Neuronal stem cell (in vitro differentiated cells): Measurements from ENCODE around the gene RBL2.

ENCODE experiments used
- DNase-seq: peaks from one replicate; pipeline ENCODE4 v3.0.0-alpha.2; 2013; ENCODE audit warnings: low spot score
- H2AFZ ChIP-seq: one replicate; pipeline ENCODE4 v1.6.1; 2013; ENCODE audit warnings: mild to moderate bottlenecking, low read length, inconsistent platforms
- H2AK5ac ChIP-seq: 2 replicates; pipeline ENCODE4 v1.6.1; 2013; ENCODE audit warnings: low read depth, mild to moderate bottlenecking, inconsistent platforms, low read length, moderate library complexity, mixed read lengths
- H2BK120ac ChIP-seq: 2 replicates; pipeline ENCODE4 v1.6.1; 2013; ENCODE audit warnings: low read depth, mild to moderate bottlenecking, inconsistent platforms, low read length, moderate library complexity, mixed read lengths
- H2BK12ac ChIP-seq: one replicate; pipeline ENCODE4 v1.6.1; 2013; ENCODE audit warnings: low read length, inconsistent platforms
- H2BK15ac ChIP-seq: 2 replicates; pipeline ENCODE4 v1.6.1; 2013; ENCODE audit warnings: mild to moderate bottlenecking, low read length, inconsistent platforms, mixed read lengths
- H2BK5ac ChIP-seq: one replicate; pipeline ENCODE4 v1.6.1; 2013; ENCODE audit warnings: inconsistent platforms, mild to moderate bottlenecking, low read length, moderate library complexity
- H3K14ac ChIP-seq: one replicate; pipeline ENCODE4 v1.6.1; 2013; ENCODE audit warnings: low read length, inconsistent platforms
- H3K18ac ChIP-seq: 2 replicates; pipeline ENCODE4 v1.6.1; 2013; ENCODE audit warnings: low read length, inconsistent platforms
- H3K23ac ChIP-seq: 2 replicates; pipeline ENCODE4 v1.6.1; 2013; ENCODE audit warnings: low read depth, mild to moderate bottlenecking, mixed read lengths, low read length, inconsistent platforms; ENCODE audit not compliant: poor library complexity
- H3K27ac ChIP-seq: replicated peaks from 3 replicates; pipeline ENCODE4 v1.5.1; 2013; ENCODE audit warnings: low read length, inconsistent platforms
- H3K27me3 ChIP-seq, 3 experiments: 2 replicates each; pipeline ENCODE4 v1.6.1; 2013; ENCODE audit warnings: low read length in 3 of 3, mild to moderate bottlenecking in 2 of 3, inconsistent platforms in 1 of 3, low read depth in 1 of 3, mixed read lengths in 1 of 3, moderate library complexity in 1 of 3; ENCODE audit not compliant: control insufficient read depth in 3 of 3, insufficient read depth in 3 of 3
- H3K36me3 ChIP-seq, 2 donors: replicated peaks in 1 of 2; 2 replicates each; pipeline ENCODE4 v1.6.1; 2013; ENCODE audit warnings: low read length in 2 of 2; ENCODE audit not compliant: control insufficient read depth in 2 of 2, insufficient read depth in 2 of 2
- H3K4ac ChIP-seq: 2 replicates; pipeline ENCODE4 v1.6.1; 2013; ENCODE audit warnings: inconsistent platforms, mild to moderate bottlenecking, low read length, moderate library complexity
- H3K4me1 ChIP-seq, 2 donors: 1 replicate in 1 of 2; 2 replicates in 1 of 2; pipeline ENCODE4 v1.6.1; 2013; ENCODE audit warnings: low read length in 2 of 2, low read depth in 1 of 2; ENCODE audit not compliant: control insufficient read depth in 2 of 2, insufficient read depth in 1 of 2
- H3K4me2 ChIP-seq: one replicate; pipeline ENCODE4 v1.6.1; 2013; ENCODE audit warnings: mild to moderate bottlenecking, low read length, inconsistent platforms; ENCODE audit not compliant: insufficient read depth, poor library complexity, severe bottlenecking
- H3K4me3 ChIP-seq, 2 donors: 2 replicates each; pipeline ENCODE4 v1.5.1; 2013; ENCODE audit warnings: low read length in 2 of 2, mild to moderate bottlenecking in 2 of 2, inconsistent platforms in 1 of 2, moderate library complexity in 1 of 2
- H3K79me1 ChIP-seq: one replicate; pipeline ENCODE4 v1.6.1; 2013; ENCODE audit warnings: low read depth, mild to moderate bottlenecking, inconsistent platforms, low read length, moderate library complexity
- H3K9ac ChIP-seq: one replicate; pipeline ENCODE4 v1.6.1; 2013; ENCODE audit warnings: mild to moderate bottlenecking, low read depth, low read length, inconsistent platforms; ENCODE audit not compliant: poor library complexity
- H3K9me3 ChIP-seq, 2 donors: replicated peaks in 1 of 2; 2 replicates each; pipeline versions ENCODE3 to v1.6.1; 2013; ENCODE audit warnings: low read length in 2 of 2, mild to moderate bottlenecking in 2 of 2, inconsistent platforms in 1 of 2, low read depth in 1 of 2, mixed read lengths in 1 of 2, moderate library complexity in 1 of 2; ENCODE audit not compliant: control insufficient read depth in 2 of 2, insufficient read depth in 1 of 2
- H4K8ac ChIP-seq: one replicate; pipeline ENCODE4 v1.6.1; 2013; ENCODE audit warnings: low read depth, mild to moderate bottlenecking, inconsistent platforms, low read length, moderate library complexity
- H4K91ac ChIP-seq: one replicate; pipeline ENCODE4 v1.6.1; 2013; ENCODE audit warnings: low read length, low read depth, mild to moderate bottlenecking, inconsistent platforms; ENCODE audit not compliant: poor library complexity
- WGBS, 2 donors: extraction: QIAGEN DNeasy Blood & Tissue Kit; methylation state at CpG; one replicate each; pipeline ENCODE4 v1.1.7; 2013; ENCODE audit warnings: missing lambda C conversion rate in 2 of 2, mixed read lengths in 1 of 2; ENCODE audit not compliant: insufficient read length in 2 of 2, insufficient replicate concordance in 1 of 2; ENCODE audit errors: extremely low coverage in 2 of 2; 5-methylcytosine and 5-hydroxymethylcytosine counted together

RBL2 gene

GRCh38 chr16:53433509-53433908 lies 762 bp upstream of the RBL2 start:
- H2AK5ac ChIP-seq: no peak overlapping the region
- no peak overlapping the region for H3K27ac ChIP-seq
- no peak overlapping the region for H3K4ac ChIP-seq
- no peak overlapping the region for H2BK120ac ChIP-seq
- H3K14ac ChIP-seq: no peak overlapping the region
- no peak overlapping the region for H3K18ac ChIP-seq
- peaks cover 3% of the 10 kb centered on the region for H3K79me1 ChIP-seq
- H4K8ac ChIP-seq: no peak overlapping the region
- no peak overlapping the region for H3K23ac ChIP-seq
- no peak overlapping the region for H3K9ac ChIP-seq
- no peak overlapping the region for H4K91ac ChIP-seq
- no peaks in the 10 kb centered on the region for H3K9me3 ChIP-seq
- H2BK5ac ChIP-seq: no peak overlapping the region
- H2BK12ac ChIP-seq: no peak overlapping the region
- no peak overlapping the region for H3K4me3 ChIP-seq
- H2BK15ac ChIP-seq: no peak overlapping the region
- no peak for DNase-seq
- no peaks in the 10 kb centered on the region for H3K27me3 ChIP-seq
- no CpG with 5 or more reads among the region's 7 CpGs for WGBS, 2 donors
- H3K4me2 ChIP-seq: no peak overlapping the region
- peaks cover 0 to 3% of the 10 kb centered on the region in 2 donors for H3K36me3 ChIP-seq
- peak overlapping the region; percentile 90 for H2AFZ ChIP-seq
- peaks cover 3 to 4% of the 10 kb centered on the region in 2 donors for H3K4me1 ChIP-seq

DNA sequence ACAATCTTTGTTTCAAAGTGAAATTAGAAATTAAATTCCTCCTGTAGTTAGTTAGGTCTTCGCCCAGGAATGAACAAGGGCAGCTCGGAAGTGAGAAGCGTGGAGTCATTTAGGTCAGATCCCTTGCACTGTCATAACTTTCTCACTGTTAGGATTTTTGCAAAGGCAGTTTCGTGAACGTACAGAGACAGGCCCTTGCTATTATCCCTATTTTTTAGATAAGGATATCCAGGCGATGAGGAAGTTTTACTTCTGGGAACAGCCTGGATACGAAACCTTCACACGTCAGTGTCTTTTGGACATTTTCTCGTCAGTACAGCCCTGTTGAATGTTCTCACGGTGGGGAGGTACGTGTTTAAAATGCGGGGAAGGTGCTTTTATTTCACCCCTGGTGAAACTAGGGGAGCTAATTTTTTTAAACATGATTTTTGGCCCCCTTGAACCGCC lies 318 bp upstream of the RBL2 start:
- H3K9me3 ChIP-seq: no peaks in the 10 kb centered on the region
- no peak overlapping the region for H3K9ac ChIP-seq
- peak overlapping the region; percentile 54 for H3K4me2 ChIP-seq
- H4K8ac ChIP-seq: no peak overlapping the region
- DNase-seq: no peak
- peak overlapping the region; percentile 56 for H2BK5ac ChIP-seq
- H2BK120ac ChIP-seq: no peak overlapping the region
- H3K36me3 ChIP-seq: peaks cover 0 to 4% of the 10 kb centered on the region in 2 donors
- H3K18ac ChIP-seq: no peak overlapping the region
- peak overlapping the region; percentile 90 for H2AFZ ChIP-seq
- no peak overlapping the region for H3K14ac ChIP-seq
- H3K27me3 ChIP-seq: no peaks in the 10 kb centered on the region
- peak overlapping the region; percentile 66 to 68 for H3K4me3 ChIP-seq
- H4K91ac ChIP-seq: no peak overlapping the region
- no peak overlapping the region for H2AK5ac ChIP-seq
- H3K27ac ChIP-seq: no peak overlapping the region
- peaks cover 3% of the 10 kb centered on the region for H3K79me1 ChIP-seq
- H3K23ac ChIP-seq: no peak overlapping the region
- no peak overlapping the region for H2BK12ac ChIP-seq
- no peak overlapping the region for H3K4ac ChIP-seq
- H3K4me1 ChIP-seq: peaks cover 3 to 4% of the 10 kb centered on the region in 2 donors
- H2BK15ac ChIP-seq: no peak overlapping the region
- WGBS, 2 donors: no CpG with 5 or more reads among the region's 13 CpGs

- Histone ChIP-seq H2BK120ac (no peak overlapping the region), H3K9ac (peak overlapping the region; percentile 98), H3K4me3 (peak overlapping the region; percentile 66 to 95), H3K14ac (no peak overlapping the region), H2BK12ac (no peak overlapping the region), H4K8ac (no peak overlapping the region), H2BK5ac (no peak overlapping the region), H3K4me1 (peaks cover 3 to 4% of the 10 kb centered on the region in 2 donors), H3K79me1 (peaks cover 3% of the 10 kb centered on the region), H3K23ac (peak overlapping the region; percentile 83), H3K27ac (peak overlapping the region; percentile 36), H3K4me2 (peak overlapping the region; percentile 74), H3K27me3 (no peaks in the 10 kb centered on the region), H3K36me3 (peaks cover 0 to 16% of the 10 kb centered on the region in 2 donors), H2AFZ (peak overlapping the region; percentile 90), H4K91ac (no peak overlapping the region), H3K4ac (no peak overlapping the region), H3K18ac (peak overlapping the region; percentile 93), H2AK5ac (no peak overlapping the region), H3K9me3 (no peaks in the 10 kb centered on the region), H2BK15ac (no peak overlapping the region)
- DNase-seq: peak; percentile 43
- WGBS, 2 donors: no CpG with 5 or more reads among the region's 28 CpGs
Measured at GRCh38 chr16:53435066-53435688, 906 bp downstream of the RBL2 start.

DNA sequence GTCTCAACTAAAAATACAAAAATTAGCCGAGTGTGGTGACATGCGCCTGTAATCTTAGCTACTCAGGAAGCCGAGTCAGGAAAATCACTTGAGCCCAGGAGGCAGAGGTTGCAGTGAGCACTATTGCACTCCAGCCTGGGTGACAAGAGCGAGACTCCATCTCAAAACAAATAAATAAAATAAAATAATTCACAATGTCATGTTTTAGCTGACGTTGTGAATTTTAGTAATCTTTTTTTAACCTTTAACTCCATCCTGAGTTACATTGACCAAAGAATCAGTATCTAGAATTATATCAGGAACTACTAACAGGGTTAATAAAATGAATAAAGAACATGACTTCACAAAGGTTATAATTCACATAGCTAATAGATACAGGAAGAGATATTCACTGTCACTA lies 5.9 kb downstream of the RBL2 start:
- no peak for DNase-seq
- H3K36me3 ChIP-seq: peaks cover 2 to 60% of the 10 kb centered on the region in 2 donors

More for the DNA sequence above, 5.9 kb downstream of the RBL2 start:
- Histone ChIP-seq H4K91ac (no peak overlapping the region), H3K27me3 (no peaks in the 10 kb centered on the region), H3K9ac (no peak overlapping the region), H3K4me1 (peaks cover 2 to 4% of the 10 kb centered on the region in 2 donors), H3K4ac (no peak overlapping the region), H2BK15ac (no peak overlapping the region), H2AK5ac (no peak overlapping the region), H3K79me1 (no peaks in the 10 kb centered on the region), H2BK5ac (no peak overlapping the region), H3K4me3 (no peak overlapping the region), H4K8ac (no peak overlapping the region), H3K9me3 (no peaks in the 10 kb centered on the region), H2BK120ac (no peak overlapping the region), H3K14ac (no peak overlapping the region), H3K27ac (no peak overlapping the region), H2AFZ (no peak overlapping the region), H3K23ac (no peak overlapping the region), H2BK12ac (no peak overlapping the region), H3K4me2 (no peak overlapping the region), H3K18ac (no peak overlapping the region)
- no CpG with 5 or more reads among the region's 5 CpGs for WGBS, 2 donors
